ENCODE measurements around the gene COPB1.
"Not testable (repeated sequence)": the region's sequence is repeated elsewhere in the genome, so short reads cannot be mapped to it uniquely, and the experiment has no call there.

The COPB1 gene

GRCh38 chr11:14499560-14500180 lies at the start of gene COPB1:
Gene COPB1, minus strand, starts transcription at chr11:14499811. Its CDS starts 883 bp downstream, at chr11:14498928.
- DNase-seq, result peak; percentile 66

GRCh38 chr11:14547440-14547839 lies 47.8 kb upstream of the COPB1 start:
- no peak for DNase-seq

GRCh38 chr11:14546672-14547071 lies 47.1 kb upstream of the COPB1 start:
- DNase-seq, result no peak

GRCh38 chr11:14544611-14545010 lies 45.0 kb upstream of the COPB1 start:
- no peak for DNase-seq

GRCh38 chr11:14543260-14543659 lies 43.6 kb upstream of the COPB1 start:
- no peak for DNase-seq

- DNase-seq, result peak; percentile 51
These were observed 42.7 kb upstream of the COPB1 start for GRCh38 chr11:14542324-14542723.

GRCh38 chr11:14541192-14541947 lies 41.8 kb upstream of the COPB1 start:
- DNase-seq, result no peak

GRCh38 chr11:14539982-14540421 lies 40.4 kb upstream of the COPB1 start:
- no peak for DNase-seq

- DNase-seq, result no peak
These were observed 39.4 kb upstream of the COPB1 start for GRCh38 chr11:14538926-14539554.

GRCh38 chr11:14538271-14538925 lies 38.8 kb upstream of the COPB1 start:
- no peak for DNase-seq

- DNase-seq, result no peak
These were observed 37.6 kb upstream of the COPB1 start for GRCh38 chr11:14537134-14537599.

GRCh38 chr11:14535166-14535565 lies 35.6 kb upstream of the COPB1 start:
- not testable (repeated sequence) for DNase-seq

GRCh38 chr11:14529951-14530350 lies 30.3 kb upstream of the COPB1 start:
- DNase-seq, result no peak

GRCh38 chr11:14529321-14529720 lies 29.7 kb upstream of the COPB1 start:
- DNase-seq, result no peak

- no peak for DNase-seq
These were observed 23.2 kb upstream of the COPB1 start for GRCh38 chr11:14522801-14523200.

- no peak for DNase-seq
These were observed 22.6 kb upstream of the COPB1 start for GRCh38 chr11:14522245-14522644.

GRCh38 chr11:14520747-14521151 lies 21.1 kb upstream of the COPB1 start:
- no peak for DNase-seq

GRCh38 chr11:14519917-14520746 lies 20.5 kb upstream of the COPB1 start, which contains the start of gene PSMA1:
Gene PSMA1, minus strand, starts transcription at chr11:14520386. Its CDS starts 87 bp downstream, at chr11:14520299.
- DNase-seq, result peak; percentile 88

GRCh38 chr11:14519597-14519916 lies 19.9 kb upstream of the COPB1 start:
- DNase-seq, result no peak

GRCh38 chr11:14518820-14519219 lies 19.2 kb upstream of the COPB1 start:
- no peak for DNase-seq

- DNase-seq, result no peak
These were observed 14.2 kb upstream of the COPB1 start for GRCh38 chr11:14513800-14514199.

GRCh38 chr11:14506532-14506931 lies 6.9 kb upstream of the COPB1 start:
- no peak for DNase-seq

All from NCI-H1436 treated with DMSO at 0.1 percent for 48 hours (cell line).